Neural progenitor cell (in vitro differentiated cells): ENCODE data around the gene GAS6. TPM values are rescaled to one million over a fixed set of nuclear protein-coding genes. Genes with fewer than 3 reads are reported as not detected.

Experiments used
- DNase-seq: peaks from one replicate; pipeline ENCODE4 v3.0.0-alpha.2; 2016; ENCODE audit warnings: low spot score
- H2AFZ ChIP-seq: fragments of 200-600 bp; sonication (generic); replicated peaks from 2 replicates; pipeline ENCODE4 v1.6.1; 2016; ENCODE audit warnings: antibody characterized with exemption
- H3F3A ChIP-seq: fragments of 200-600 bp; sonication (generic); 2 replicates; pipeline ENCODE4 v1.6.1; 2016; ENCODE audit warnings: antibody characterized with exemption, low read depth
- H3K27ac ChIP-seq: fragments of 200-600 bp; sonication (generic); 2 replicates; pipeline ENCODE4 v1.5.1; 2016; ENCODE audit warnings: mild to moderate bottlenecking
- H3K27me3 ChIP-seq: fragments of 200-600 bp; sonication (generic); 2 replicates; pipeline ENCODE4 v1.6.1; 2016; ENCODE audit warnings: mild to moderate bottlenecking, moderate library complexity
- H3K36me3 ChIP-seq: fragments of 200-600 bp; sonication (generic); 2 replicates; pipeline ENCODE4 v1.5.1; 2016
- H3K4me1 ChIP-seq: fragments of 200-600 bp; sonication (generic); 2 replicates; pipeline ENCODE4 v1.6.1; 2016; ENCODE audit warnings: mixed run types
- H3K4me2 ChIP-seq: fragments of 200-600 bp; sonication (generic); 2 replicates; pipeline ENCODE4 v1.6.1; 2016
- H3K4me3 ChIP-seq: fragments of 200-600 bp; sonication (generic); 2 replicates; pipeline ENCODE4 v1.5.1; 2016
- H3K79me2 ChIP-seq: fragments of 200-600 bp; sonication (generic); 2 replicates; pipeline ENCODE4 v1.6.1; 2016; ENCODE audit warnings: low read depth
- H3K9ac ChIP-seq: fragments of 200-600 bp; sonication (generic); 2 replicates; pipeline ENCODE4 v1.6.1; 2016
- H3K9me3 ChIP-seq: fragments of 200-600 bp; sonication (generic); 2 replicates; pipeline ENCODE4 v1.5.1; 2016; ENCODE audit warnings: low read depth
- H4K20me1 ChIP-seq: fragments of 200-600 bp; sonication (generic); 2 replicates; pipeline ENCODE4 v1.6.1; 2016; ENCODE audit warnings: low read depth
- H3K27ac Mint-ChIP-seq: 3 replicates; pipeline ENCODE4 v1.8.0; 2021; ENCODE audit warnings: mixed read lengths
- H3K27me3 Mint-ChIP-seq: 2 replicates; pipeline ENCODE4 v1.8.0; 2022; ENCODE audit warnings: low read depth, mild to moderate bottlenecking, inconsistent platforms, moderate library complexity, mixed read lengths; ENCODE audit not compliant: insufficient read depth
- H3K36me3 Mint-ChIP-seq: 3 replicates; pipeline ENCODE4 v1.8.0; 2021; ENCODE audit warnings: mixed read lengths
- H3K4me1 Mint-ChIP-seq: 3 replicates; pipeline ENCODE4 v1.8.0; 2021; ENCODE audit warnings: mixed read lengths
- H3K4me3 Mint-ChIP-seq: 3 replicates; pipeline ENCODE4 v1.8.0; 2021; ENCODE audit warnings: mild to moderate bottlenecking, moderate library complexity, mixed read lengths
- H3K9me3 Mint-ChIP-seq: 3 replicates; pipeline ENCODE4 v1.8.0; 2020; ENCODE audit warnings: mixed read lengths
- EZH2 ChIP-seq: fragments of 200-600 bp; sonication (generic); IDR thresholded peaks from 2 replicates; pipeline ENCODE4 v1.6.1; 2017; ENCODE audit warnings: antibody characterized with exemption, mild to moderate bottlenecking, moderate library complexity
- EZH2phosphoT487 ChIP-seq: fragments of 200-600 bp; sonication (generic); IDR thresholded peaks from 2 replicates; pipeline ENCODE4 v1.6.1; 2017; ENCODE audit warnings: antibody characterized with exemption
- total RNA-seq: library from RNA; depleted of rRNA; stranded (reverse); fragments of >200 nt; gene quantifications from 2 replicates; pipeline ENCODE4 v1.2.3, GENCODE V29; 2015; ENCODE audit warnings: low replicate concordance
- TF ChIP-seq, protein P1 (sequence below): fragments of 200-600 bp; sonication (generic); IDR thresholded peaks from 2 replicates; pipeline ENCODE4 v1.5.1; 2017; ENCODE audit warnings: antibody characterized with exemption, mild to moderate bottlenecking

The GAS6 gene
- total RNA-seq, 1 donor from 2014 or later: 12.8 TPM

DNA sequence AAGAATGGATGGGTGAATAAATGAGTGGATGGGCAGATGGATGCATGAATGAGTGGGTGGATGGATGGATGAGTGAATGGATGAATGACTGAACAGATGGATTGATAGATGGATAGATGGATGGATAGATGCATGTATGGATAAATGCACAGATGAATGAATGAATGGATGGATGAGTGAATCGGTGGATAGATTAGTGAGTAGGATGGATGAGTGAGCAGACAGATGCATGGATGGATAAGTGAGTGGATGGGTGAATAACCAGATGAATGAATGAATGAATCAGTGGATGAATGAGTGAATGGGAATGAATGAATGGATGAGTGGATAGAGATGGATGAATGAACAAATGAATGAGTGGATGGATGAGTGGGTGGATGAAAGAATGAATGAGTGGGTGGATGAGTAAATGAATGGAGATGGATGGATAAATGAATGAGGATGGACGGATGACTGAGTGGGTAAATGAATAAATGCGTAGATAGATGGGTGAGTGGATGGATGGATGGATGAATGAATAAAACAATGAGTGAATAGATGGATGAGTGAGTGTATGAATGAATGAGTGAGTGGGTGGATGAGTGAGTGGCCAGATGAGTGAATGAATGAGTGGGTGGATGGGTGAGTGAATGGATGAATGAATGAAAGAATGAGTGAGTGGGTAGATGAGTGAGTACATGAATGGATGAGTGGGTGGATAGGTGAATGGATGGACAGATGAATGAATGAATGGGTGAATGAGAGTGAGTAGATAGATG is 13.0 kb downstream of the GAS6 start:
- Histone ChIP-seq H2AFZ (no peak overlapping the region), H3K4me2 (no peak overlapping the region), H3K9me3 (no peaks in the 10 kb centered on the region), H3K4me1 (no peaks in the 10 kb centered on the region), H3F3A (no peaks in the 10 kb centered on the region), H3K9ac (no peak overlapping the region), H3K79me2 (peaks cover 6% of the 10 kb centered on the region), H3K27me3 (no peaks in the 10 kb centered on the region), H3K36me3 (no peaks in the 10 kb centered on the region), H4K20me1 (peaks cover 10% of the 10 kb centered on the region), H3K4me3 (no peak overlapping the region), H3K27ac (no peak overlapping the region)
- Mint-ChIP-seq H3K27me3 (peaks cover 3% of the 10 kb centered on the region), H3K36me3 (peaks cover 2% of the 10 kb centered on the region), H3K9me3 (no peaks in the 10 kb centered on the region), H3K4me1 (peaks cover 26% of the 10 kb centered on the region), H3K4me3 (no peak overlapping the region), H3K27ac (no peak overlapping the region)
- DNase-seq: no peak
- TF ChIP-seq, protein P1, sequence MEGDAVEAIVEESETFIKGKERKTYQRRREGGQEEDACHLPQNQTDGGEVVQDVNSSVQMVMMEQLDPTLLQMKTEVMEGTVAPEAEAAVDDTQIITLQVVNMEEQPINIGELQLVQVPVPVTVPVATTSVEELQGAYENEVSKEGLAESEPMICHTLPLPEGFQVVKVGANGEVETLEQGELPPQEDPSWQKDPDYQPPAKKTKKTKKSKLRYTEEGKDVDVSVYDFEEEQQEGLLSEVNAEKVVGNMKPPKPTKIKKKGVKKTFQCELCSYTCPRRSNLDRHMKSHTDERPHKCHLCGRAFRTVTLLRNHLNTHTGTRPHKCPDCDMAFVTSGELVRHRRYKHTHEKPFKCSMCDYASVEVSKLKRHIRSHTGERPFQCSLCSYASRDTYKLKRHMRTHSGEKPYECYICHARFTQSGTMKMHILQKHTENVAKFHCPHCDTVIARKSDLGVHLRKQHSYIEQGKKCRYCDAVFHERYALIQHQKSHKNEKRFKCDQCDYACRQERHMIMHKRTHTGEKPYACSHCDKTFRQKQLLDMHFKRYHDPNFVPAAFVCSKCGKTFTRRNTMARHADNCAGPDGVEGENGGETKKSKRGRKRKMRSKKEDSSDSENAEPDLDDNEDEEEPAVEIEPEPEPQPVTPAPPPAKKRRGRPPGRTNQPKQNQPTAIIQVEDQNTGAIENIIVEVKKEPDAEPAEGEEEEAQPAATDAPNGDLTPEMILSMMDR: no peak
- TF ChIP-seq EZH2 (no peak), EZH2phosphoT487 (no peak)

DNA sequence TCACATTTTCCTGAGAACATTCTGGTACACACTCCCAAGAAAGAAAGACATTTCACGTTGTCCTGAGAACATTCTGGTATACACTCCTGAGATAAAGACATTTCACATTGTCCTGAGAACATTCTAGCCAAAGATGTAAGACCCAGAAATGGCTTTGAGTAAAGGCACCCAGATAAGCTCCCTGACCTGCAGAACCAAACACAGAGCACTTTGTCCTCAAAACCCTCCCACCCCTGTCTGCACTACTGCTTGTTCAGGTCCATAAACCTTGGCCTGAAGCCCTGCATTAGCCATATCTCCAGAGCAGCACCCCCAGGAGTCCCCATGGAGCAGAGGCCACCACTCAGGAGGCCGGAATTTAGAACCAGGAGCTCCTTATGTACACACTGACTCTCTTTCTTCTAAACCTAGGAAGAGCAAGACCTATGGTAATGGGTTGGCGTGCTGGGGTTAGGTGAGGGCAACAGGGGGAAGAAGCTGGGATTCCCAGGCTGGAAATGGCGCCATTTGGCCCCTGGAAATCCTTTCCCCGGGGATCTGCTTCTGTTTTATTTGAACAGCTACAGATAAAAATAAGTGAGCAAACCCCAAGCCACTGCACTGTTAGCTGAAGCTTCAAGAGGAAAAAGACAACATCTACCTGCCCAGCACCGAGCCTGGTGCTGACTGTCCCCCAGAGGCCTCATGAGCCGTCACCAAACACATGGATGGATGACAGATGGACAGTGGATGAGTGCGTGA is 13.7 kb downstream of the GAS6 start:
- no peaks in the 10 kb centered on the region for H3K9me3 Mint-ChIP-seq
- H3K9ac ChIP-seq: no peak overlapping the region
- no peaks in the 10 kb centered on the region for H3K79me2 ChIP-seq
- H3K36me3 Mint-ChIP-seq: peaks cover 2% of the 10 kb centered on the region
- no peak overlapping the region for H3K27ac Mint-ChIP-seq
- H3K4me1 Mint-ChIP-seq: peaks cover 26% of the 10 kb centered on the region
- H3K4me1 ChIP-seq: no peaks in the 10 kb centered on the region
- TF ChIP-seq EZH2phosphoT487 (no peak), EZH2 (no peak)
- TF ChIP-seq, protein P1: no peak
- H4K20me1 ChIP-seq: peaks cover 10% of the 10 kb centered on the region
- no peak overlapping the region for H3K27ac ChIP-seq
- no peaks in the 10 kb centered on the region for H3K27me3 ChIP-seq
- H3K27me3 Mint-ChIP-seq: peaks cover 3% of the 10 kb centered on the region
- H3K4me3 Mint-ChIP-seq: no peak overlapping the region
- no peak overlapping the region for H3K4me3 ChIP-seq
- H3K4me2 ChIP-seq: no peak overlapping the region
- no peaks in the 10 kb centered on the region for H3K9me3 ChIP-seq
- H3K36me3 ChIP-seq: no peaks in the 10 kb centered on the region
- H3F3A ChIP-seq: no peaks in the 10 kb centered on the region
- no peak overlapping the region for H2AFZ ChIP-seq
- DNase-seq: no peak

DNA sequence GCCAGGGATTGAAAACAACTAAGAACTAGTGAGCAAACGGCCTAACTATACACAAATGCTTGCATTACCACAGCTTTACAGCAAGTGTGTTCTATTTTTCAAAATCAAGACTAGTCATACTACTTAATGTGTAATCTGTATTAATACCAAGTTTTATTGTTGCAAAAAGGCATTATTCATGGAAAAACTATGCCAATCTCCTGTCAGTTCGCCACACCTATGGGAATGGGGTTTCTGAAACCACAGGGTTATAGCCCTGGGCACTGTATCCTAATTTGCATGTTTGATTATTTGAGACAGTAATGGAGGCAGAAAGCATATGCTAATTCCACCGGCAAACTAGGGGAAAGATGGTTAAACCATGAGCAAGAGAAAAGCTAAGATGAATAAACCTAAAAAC is 14.3 kb downstream of the GAS6 start:
- H3K27ac Mint-ChIP-seq: no peak overlapping the region
- H4K20me1 ChIP-seq: peaks cover 9% of the 10 kb centered on the region

More for the DNA sequence above, 14.3 kb downstream of the GAS6 start:
- H3K9ac ChIP-seq: no peak overlapping the region
- no peaks in the 10 kb centered on the region for H3K27me3 ChIP-seq
- no peak for DNase-seq
- H3K4me3 ChIP-seq: no peak overlapping the region
- no peaks in the 10 kb centered on the region for H3K9me3 ChIP-seq
- Mint-ChIP-seq H3K27me3 (peaks cover 3% of the 10 kb centered on the region), H3K36me3 (peaks cover 2% of the 10 kb centered on the region), H3K4me3 (no peak overlapping the region), H3K4me1 (peaks cover 21% of the 10 kb centered on the region), H3K9me3 (no peaks in the 10 kb centered on the region)
- no peak overlapping the region for H3K4me2 ChIP-seq
- no peaks in the 10 kb centered on the region for H3K36me3 ChIP-seq
- H3K79me2 ChIP-seq: no peaks in the 10 kb centered on the region
- no peak overlapping the region for H2AFZ ChIP-seq
- H3F3A ChIP-seq: no peaks in the 10 kb centered on the region
- no peak overlapping the region for H3K27ac ChIP-seq
- no peaks in the 10 kb centered on the region for H3K4me1 ChIP-seq
- TF ChIP-seq EZH2phosphoT487: no peak
- TF ChIP-seq EZH2: no peak
- TF ChIP-seq, protein P1: no peak
